Esophagus (tissue), 2 donors: Measurements from ENCODE around the gene ZNF280A. TPM values are rescaled to one million over a fixed set of nuclear protein-coding genes. Genes with fewer than 3 reads are reported as not detected.
"Not testable (repeated sequence)": the region's sequence is repeated elsewhere in the genome, so short reads cannot be mapped to it uniquely, and the experiment has no call there.

Source experiments
- H3K27ac ChIP-seq, 2 donors: one replicate each; pipeline ENCODE4 v1.5.1; 2013; ENCODE audit warnings: low read depth in 2 of 2, mild to moderate bottlenecking in 2 of 2, inconsistent platforms in 1 of 2, low read length in 1 of 2, moderate library complexity in 1 of 2
- H3K27me3 ChIP-seq, 2 donors: one replicate each; pipeline ENCODE4 v1.6.1; 2013; ENCODE audit warnings: low read length in 2 of 2, control low read depth in 1 of 2, mild to moderate bottlenecking in 1 of 2; ENCODE audit not compliant: insufficient read depth in 2 of 2, control insufficient read depth in 1 of 2
- H3K36me3 ChIP-seq, 2 donors: one replicate each; pipeline ENCODE4 v1.6.1; 2013; ENCODE audit warnings: low read length in 1 of 2; ENCODE audit not compliant: control insufficient read depth in 2 of 2, insufficient read depth in 2 of 2
- H3K4me1 ChIP-seq, 2 donors: one replicate each; pipeline ENCODE4 v1.6.1; 2013; ENCODE audit warnings: low read length in 1 of 2; ENCODE audit not compliant: control insufficient read depth in 2 of 2, insufficient read depth in 2 of 2
- H3K4me3 ChIP-seq, 2 donors: one replicate each; pipeline ENCODE4 v1.5.1; 2013; ENCODE audit warnings: low read length in 2 of 2, mild to moderate bottlenecking in 2 of 2, low read depth in 1 of 2, moderate library complexity in 1 of 2
- H3K9me3 ChIP-seq, 2 donors: one replicate each; pipeline ENCODE4 v1.6.1; 2013; ENCODE audit warnings: mild to moderate bottlenecking in 2 of 2, low read depth in 1 of 2, low read length in 1 of 2, moderate library complexity in 1 of 2; ENCODE audit not compliant: control insufficient read depth in 2 of 2, insufficient read depth in 1 of 2
- WGBS, 2 donors: extraction: QIAGEN DNeasy Blood & Tissue Kit; methylation state at CpG; one replicate each; pipeline ENCODE4 v1.1.7; 2013; 5-methylcytosine and 5-hydroxymethylcytosine counted together
- polyA plus RNA-seq, 2 donors: library from polyadenylated mRNA; stranded (reverse); fragments of 200-250 nt; gene quantifications; one replicate each; pipeline ENCODE4 v1.2.3, GENCODE V29; 2013
- donor health status: healthy with polysubstance abuse.
- donor health status: Bipolar disorder and iron deficiency.

The ZNF280A gene
- polyA plus RNA-seq, 2 donors = not detected

- no peaks in the 10 kb centered on the region for H3K36me3 ChIP-seq
- peaks cover 0 to 5% of the 10 kb centered on the region in 2 donors for H3K4me1 ChIP-seq
- H3K9me3 ChIP-seq = peaks cover 0 to 10% of the 10 kb centered on the region in 2 donors
- H3K4me3 ChIP-seq = no peak overlapping the region
- no peak overlapping the region for H3K27ac ChIP-seq
- H3K27me3 ChIP-seq = no peaks in the 10 kb centered on the region
- 92 to 98% methylated on average over 1 of the region's 1 CpG for WGBS, 2 donors
Measured at GRCh38 chr22:22506736-22507135, 13.3 kb downstream of the ZNF280A start.

DNA sequence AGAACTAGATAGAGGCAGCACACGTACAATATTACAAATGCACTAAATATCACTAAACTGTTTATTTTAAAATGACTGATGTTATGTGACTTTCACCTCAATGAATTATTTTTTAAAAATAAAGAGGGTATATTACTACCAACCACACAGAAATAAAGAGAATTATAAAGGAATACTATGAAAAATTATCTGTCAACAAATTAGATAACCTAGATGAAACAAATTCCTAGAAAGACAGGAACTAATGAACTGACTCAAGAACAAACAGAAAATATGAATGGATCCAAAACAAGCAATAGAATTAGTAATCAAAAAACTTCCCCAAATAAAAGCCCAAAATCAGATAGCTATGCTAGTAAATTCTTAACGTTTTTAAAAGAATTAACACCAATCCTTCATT, 21.8 kb downstream of the ZNF280A start:
- H3K36me3 ChIP-seq = no peaks in the 10 kb centered on the region
- no peak overlapping the region for H3K4me3 ChIP-seq
- no peaks in the 10 kb centered on the region for H3K9me3 ChIP-seq
- WGBS, 2 donors = 69 to 73% methylated on average over 2 of the region's 2 CpGs
- no peak overlapping the region for H3K27ac ChIP-seq
- no peaks in the 10 kb centered on the region for H3K4me1 ChIP-seq
- H3K27me3 ChIP-seq = no peaks in the 10 kb centered on the region

DNA sequence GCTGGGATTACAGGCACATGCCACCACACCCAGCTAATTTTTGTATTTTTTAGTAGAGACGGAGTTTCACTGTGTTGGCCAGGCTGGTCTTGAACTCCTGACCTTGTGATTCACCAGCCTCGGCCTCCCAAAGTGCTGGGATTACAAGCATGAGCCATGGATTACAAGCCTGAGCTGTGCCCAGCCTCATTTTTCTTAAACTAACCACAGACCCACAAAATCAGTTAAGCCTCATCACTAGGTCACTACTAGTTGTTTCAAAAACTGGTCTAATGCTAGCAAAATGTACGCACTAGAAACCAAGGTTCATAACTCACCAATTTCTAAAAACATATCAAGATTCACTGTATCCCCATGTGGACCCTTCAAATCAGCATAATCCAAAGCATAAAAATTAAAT, 28.5 kb downstream of the ZNF280A start:
- not testable (repeated sequence) for H3K4me1 ChIP-seq, H3K36me3 ChIP-seq, H3K9me3 ChIP-seq, H3K4me3 ChIP-seq, H3K27me3 ChIP-seq, H3K27ac ChIP-seq
- 92% methylated on average over 3 of the region's 3 CpGs for WGBS, 2 donors

- Histone ChIP-seq H3K4me3 (no peak overlapping the region), H3K4me1 (no peaks in the 10 kb centered on the region), H3K36me3 (no peaks in the 10 kb centered on the region), H3K27me3 (no peaks in the 10 kb centered on the region), H3K9me3 (no peaks in the 10 kb centered on the region), H3K27ac (no peak overlapping the region)
- WGBS, 2 donors = 90 to 92% methylated on average over 5 of the region's 5 CpGs
Measured at GRCh38 chr22:22488736-22489135, 31.3 kb downstream of the ZNF280A start.

- Histone ChIP-seq H3K4me3 (no peak overlapping the region), H3K27me3 (no peaks in the 10 kb centered on the region), H3K36me3 (no peaks in the 10 kb centered on the region), H3K9me3 (no peaks in the 10 kb centered on the region), H3K27ac (no peak overlapping the region), H3K4me1 (no peaks in the 10 kb centered on the region)
- WGBS, 2 donors = 90 to 91% methylated on average over 12 of the region's 12 CpGs
Measured at GRCh38 chr22:22487869-22488597, 32.0 kb downstream of the ZNF280A start.

DNA sequence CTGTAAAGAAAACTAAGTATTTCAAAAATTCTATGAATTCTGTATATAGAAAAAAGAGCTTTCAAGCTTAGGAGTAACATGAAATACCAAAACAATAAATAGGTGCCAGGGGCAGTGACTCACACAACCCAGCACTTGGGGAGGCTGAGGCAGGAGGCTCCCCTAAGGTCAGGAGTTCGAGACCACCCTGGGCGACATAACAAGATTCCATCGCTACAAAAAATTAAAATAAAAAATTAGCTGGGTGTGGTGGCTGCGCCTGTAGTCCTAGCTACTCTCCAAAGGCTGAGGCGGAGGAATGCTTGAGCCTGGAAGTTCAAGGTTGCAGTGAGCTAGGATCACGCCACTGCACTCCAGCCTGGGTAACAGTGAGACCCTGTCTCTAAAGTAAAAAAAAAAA, 33.0 kb downstream of the ZNF280A start:
- 96 to 97% methylated on average over 6 of the region's 6 CpGs for WGBS, 2 donors
- Histone ChIP-seq H3K27me3 (no peaks in the 10 kb centered on the region), H3K27ac (no peak overlapping the region), H3K36me3 (no peaks in the 10 kb centered on the region), H3K4me3 (no peak overlapping the region), H3K4me1 (no peaks in the 10 kb centered on the region), H3K9me3 (no peaks in the 10 kb centered on the region)

DNA sequence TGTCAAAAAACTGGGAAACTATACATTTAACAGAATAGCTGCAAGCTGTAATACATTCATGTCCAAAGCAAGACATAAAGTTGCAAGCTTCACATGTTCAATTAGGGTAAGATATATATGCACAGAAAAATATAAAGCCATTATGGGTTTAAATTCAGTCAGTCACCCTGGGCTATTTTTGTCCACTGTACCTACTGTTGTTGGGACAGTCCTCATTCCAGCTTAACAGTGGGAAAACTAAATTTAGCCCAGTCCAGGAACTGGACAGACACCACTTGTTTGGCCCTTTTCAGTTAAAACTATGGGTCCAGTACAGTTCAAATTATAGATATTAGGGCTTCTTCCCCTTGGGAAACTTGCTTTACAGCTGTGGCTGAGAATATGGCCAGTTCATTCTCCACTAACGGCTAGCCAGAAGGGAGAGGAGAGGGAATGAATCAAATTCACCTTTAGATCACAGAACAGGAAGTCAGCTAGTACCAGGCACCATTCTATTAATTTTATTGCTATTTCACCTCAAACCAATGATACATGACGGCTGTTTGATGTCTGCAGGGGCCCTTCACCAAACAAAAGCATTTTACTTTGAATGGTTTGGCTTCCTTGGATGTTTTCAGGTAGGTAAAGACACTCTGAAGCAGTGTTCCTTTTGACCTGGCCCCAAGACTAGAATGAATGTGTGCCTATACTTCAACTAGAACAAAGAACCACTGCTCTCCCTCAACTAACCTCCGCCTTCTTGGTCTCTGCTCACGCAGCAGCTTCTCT, 33.8 kb downstream of the ZNF280A start:
- Histone ChIP-seq H3K27me3 (no peaks in the 10 kb centered on the region), H3K36me3 (no peaks in the 10 kb centered on the region), H3K4me3 (no peak overlapping the region), H3K9me3 (no peaks in the 10 kb centered on the region), H3K4me1 (no peaks in the 10 kb centered on the region), H3K27ac (no peak overlapping the region)
- WGBS, 2 donors = 84 to 93% methylated on average over 4 of the region's 4 CpGs

- Histone ChIP-seq H3K4me1 (no peaks in the 10 kb centered on the region), H3K36me3 (no peaks in the 10 kb centered on the region), H3K27me3 (no peaks in the 10 kb centered on the region), H3K4me3 (no peak overlapping the region), H3K27ac (no peak overlapping the region), H3K9me3 (no peaks in the 10 kb centered on the region)
- 90 to 95% methylated on average over 3 of the region's 3 CpGs for WGBS, 2 donors
Measured at GRCh38 chr22:22485524-22485923, 34.5 kb downstream of the ZNF280A start.

GRCh38 chr22:22484023-22484422, 36.0 kb downstream of the ZNF280A start:
- H3K9me3 ChIP-seq = no peaks in the 10 kb centered on the region
- no peaks in the 10 kb centered on the region for H3K27me3 ChIP-seq
- H3K27ac ChIP-seq = no peak overlapping the region
- WGBS, 2 donors = 92 to 93% methylated on average over 11 of the region's 11 CpGs
- H3K4me3 ChIP-seq = no peak overlapping the region
- no peaks in the 10 kb centered on the region for H3K36me3 ChIP-seq
- H3K4me1 ChIP-seq = no peaks in the 10 kb centered on the region

DNA sequence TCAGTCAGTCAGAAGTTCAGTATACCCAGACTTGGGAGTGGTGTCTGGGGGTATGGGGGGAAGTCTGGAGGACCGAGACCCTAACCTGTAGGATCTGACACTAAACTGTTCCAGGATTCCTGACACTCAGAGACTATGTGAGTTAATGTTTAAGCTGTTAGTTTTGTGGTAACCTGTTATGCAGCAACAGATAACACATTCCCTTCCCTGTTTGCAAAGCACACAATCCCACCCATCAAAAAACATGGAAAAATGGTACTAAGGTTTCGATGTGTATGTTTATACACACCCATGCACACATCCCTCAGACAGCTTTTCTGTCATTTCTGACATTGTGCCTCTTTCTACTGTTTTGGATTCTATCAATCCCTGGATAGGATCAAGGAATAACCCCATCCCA, 39.1 kb downstream of the ZNF280A start:
- no peaks in the 10 kb centered on the region for H3K27me3 ChIP-seq
- no peaks in the 10 kb centered on the region for H3K9me3 ChIP-seq
- 58 to 65% methylated on average over 2 of the region's 2 CpGs for WGBS, 2 donors
- no peaks in the 10 kb centered on the region for H3K36me3 ChIP-seq
- H3K4me1 ChIP-seq = no peaks in the 10 kb centered on the region
- H3K27ac ChIP-seq = no peak overlapping the region
- no peak overlapping the region for H3K4me3 ChIP-seq
